ENCODE data around the gene SMARCE1.
A peak's percentile ranks its signal among the peaks of the same experiment; 100 is the strongest.

Gene SMARCE1

GRCh38 chr17:40648384-40648968, 858 bp upstream of the SMARCE1 start:
- DNase-seq (ENCODE audit: low read depth, low spot score): no peak
- peak overlapping the region; percentile 95 for H3K4me3 ChIP-seq (ENCODE audit: low read length)

GRCh38 chr17:40646791-40647623, 611 bp downstream of the SMARCE1 start:
- H3K4me3 ChIP-seq (ENCODE audit: low read length): peak overlapping the region; percentile 95
- DNase-seq (ENCODE audit: low read depth, low spot score): peak; percentile 42

GRCh38 chr17:40645943-40646342, 1.7 kb downstream of the SMARCE1 start:
- no peak overlapping the region for H3K4me3 ChIP-seq (ENCODE audit: low read length)
- DNase-seq (ENCODE audit: low read depth, low spot score): no peak

- H3K4me3 ChIP-seq (ENCODE audit: low read length): no peak overlapping the region
- DNase-seq (ENCODE audit: low read depth, low spot score): no peak
Observed at GRCh38 chr17:40645291-40645690, 2.3 kb downstream of the SMARCE1 start.

GRCh38 chr17:40637931-40638330, 9.7 kb downstream of the SMARCE1 start:
- H3K4me3 ChIP-seq (ENCODE audit: low read length): no peak overlapping the region
- no peak for DNase-seq (ENCODE audit: low read depth, low spot score)

- DNase-seq (ENCODE audit: low read depth, low spot score): no peak
- H3K4me3 ChIP-seq (ENCODE audit: low read length): no peak overlapping the region
Observed at GRCh38 chr17:40633871-40634270, 13.7 kb downstream of the SMARCE1 start.

- no peak overlapping the region for H3K4me3 ChIP-seq (ENCODE audit: low read length)
- no peak for DNase-seq (ENCODE audit: low read depth, low spot score)
Observed at GRCh38 chr17:40632216-40632615, 15.4 kb downstream of the SMARCE1 start.

GRCh38 chr17:40629842-40630241, 17.8 kb downstream of the SMARCE1 start:
- no peak for DNase-seq (ENCODE audit: low read depth, low spot score)
- no peak overlapping the region for H3K4me3 ChIP-seq (ENCODE audit: low read length)

GRCh38 chr17:40625311-40625710, 22.3 kb downstream of the SMARCE1 start:
- DNase-seq (ENCODE audit: low read depth, low spot score): no peak
- no peak overlapping the region for H3K4me3 ChIP-seq (ENCODE audit: low read length)

GRCh38 chr17:40623419-40624210, 24.0 kb downstream of the SMARCE1 start:
- no peak for DNase-seq (ENCODE audit: low read depth, low spot score)
- H3K4me3 ChIP-seq (ENCODE audit: low read length): no peak overlapping the region

- no peak overlapping the region for H3K4me3 ChIP-seq (ENCODE audit: low read length)
- DNase-seq (ENCODE audit: low read depth, low spot score): peak; percentile 50
Observed at GRCh38 chr17:40622509-40622928, 25.1 kb downstream of the SMARCE1 start.

- DNase-seq (ENCODE audit: low read depth, low spot score): no peak
- no peak overlapping the region for H3K4me3 ChIP-seq (ENCODE audit: low read length)
Observed at GRCh38 chr17:40621578-40621977, 26.0 kb downstream of the SMARCE1 start.

- no peak overlapping the region for H3K4me3 ChIP-seq (ENCODE audit: low read length)
- DNase-seq (ENCODE audit: low read depth, low spot score): no peak
Observed at GRCh38 chr17:40621019-40621418, 26.6 kb downstream of the SMARCE1 start.

GRCh38 chr17:40618754-40619625, 28.6 kb downstream of the SMARCE1 start:
- DNase-seq (ENCODE audit: low read depth, low spot score): no peak
- H3K4me3 ChIP-seq (ENCODE audit: low read length): no peak overlapping the region

- no peak for DNase-seq (ENCODE audit: low read depth, low spot score)
- no peak overlapping the region for H3K4me3 ChIP-seq (ENCODE audit: low read length)
Observed at GRCh38 chr17:40617678-40618240, 29.9 kb downstream of the SMARCE1 start.

- DNase-seq (ENCODE audit: low read depth, low spot score): no peak
- no peak overlapping the region for H3K4me3 ChIP-seq (ENCODE audit: low read length)
Observed at GRCh38 chr17:40616592-40616991, 31.0 kb downstream of the SMARCE1 start.

- H3K4me3 ChIP-seq (ENCODE audit: low read length): no peak overlapping the region
- no peak for DNase-seq (ENCODE audit: low read depth, low spot score)
Observed at GRCh38 chr17:40615841-40616476, 31.7 kb downstream of the SMARCE1 start.

- no peak overlapping the region for H3K4me3 ChIP-seq (ENCODE audit: low read length)
- no peak for DNase-seq (ENCODE audit: low read depth, low spot score)
Observed at GRCh38 chr17:40615068-40615840, 32.4 kb downstream of the SMARCE1 start.

Data from Jurkat, Clone E6-1 (cell line).